ENCODE data around the gene CD84. TPM values are rescaled to one million over a fixed set of nuclear protein-coding genes. Genes with fewer than 3 reads are reported as not detected.

Gene CD84
- total and polyA plus RNA-seq, 8 donors: 0.16 to 13.2 (median 3.1) TPM

DNA sequence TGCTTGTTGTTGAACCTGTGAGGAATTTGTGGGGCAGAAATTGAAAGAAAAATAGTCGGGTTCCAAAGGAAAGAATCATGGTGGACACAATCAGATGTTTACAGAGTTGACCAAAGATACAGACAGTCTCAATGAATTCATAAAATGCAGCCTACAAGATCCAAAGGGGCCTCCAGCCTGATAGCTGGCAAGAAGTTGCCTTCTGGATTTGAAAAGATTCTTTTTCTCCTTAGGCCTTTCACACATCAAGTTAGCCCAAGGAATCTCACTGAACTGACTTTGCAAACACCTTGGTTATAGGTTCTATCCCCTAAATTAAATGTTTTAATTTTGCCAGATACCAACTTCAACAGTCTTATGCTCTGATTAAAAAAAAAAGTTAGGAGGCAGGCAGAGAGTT lies 46.0 kb upstream of the CD84 start:
- Histone ChIP-seq H3K27ac (no peak overlapping the region), H3K36me3 (no peaks in the 10 kb centered on the region), H3K9me3 (no peaks in the 10 kb centered on the region), H3K4me3 (no peak overlapping the region), H3K4me1 (no peaks in the 10 kb centered on the region), H3K27me3 (no peaks in the 10 kb centered on the region)
- TF ChIP-seq, protein P1, sequence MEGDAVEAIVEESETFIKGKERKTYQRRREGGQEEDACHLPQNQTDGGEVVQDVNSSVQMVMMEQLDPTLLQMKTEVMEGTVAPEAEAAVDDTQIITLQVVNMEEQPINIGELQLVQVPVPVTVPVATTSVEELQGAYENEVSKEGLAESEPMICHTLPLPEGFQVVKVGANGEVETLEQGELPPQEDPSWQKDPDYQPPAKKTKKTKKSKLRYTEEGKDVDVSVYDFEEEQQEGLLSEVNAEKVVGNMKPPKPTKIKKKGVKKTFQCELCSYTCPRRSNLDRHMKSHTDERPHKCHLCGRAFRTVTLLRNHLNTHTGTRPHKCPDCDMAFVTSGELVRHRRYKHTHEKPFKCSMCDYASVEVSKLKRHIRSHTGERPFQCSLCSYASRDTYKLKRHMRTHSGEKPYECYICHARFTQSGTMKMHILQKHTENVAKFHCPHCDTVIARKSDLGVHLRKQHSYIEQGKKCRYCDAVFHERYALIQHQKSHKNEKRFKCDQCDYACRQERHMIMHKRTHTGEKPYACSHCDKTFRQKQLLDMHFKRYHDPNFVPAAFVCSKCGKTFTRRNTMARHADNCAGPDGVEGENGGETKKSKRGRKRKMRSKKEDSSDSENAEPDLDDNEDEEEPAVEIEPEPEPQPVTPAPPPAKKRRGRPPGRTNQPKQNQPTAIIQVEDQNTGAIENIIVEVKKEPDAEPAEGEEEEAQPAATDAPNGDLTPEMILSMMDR (IDR thresholded peaks at IDR 0.05): no peak
- intact Hi-C loops (cut with DNase I): no loop called here
- ATAC-seq (no peak), FAIRE-seq (no peak), DNase-seq (no peak)
- whole genome bisulfite sequencing, 2 donors: 54 to 68% methylated on average over 1 of the region's 1 CpG

DNA sequence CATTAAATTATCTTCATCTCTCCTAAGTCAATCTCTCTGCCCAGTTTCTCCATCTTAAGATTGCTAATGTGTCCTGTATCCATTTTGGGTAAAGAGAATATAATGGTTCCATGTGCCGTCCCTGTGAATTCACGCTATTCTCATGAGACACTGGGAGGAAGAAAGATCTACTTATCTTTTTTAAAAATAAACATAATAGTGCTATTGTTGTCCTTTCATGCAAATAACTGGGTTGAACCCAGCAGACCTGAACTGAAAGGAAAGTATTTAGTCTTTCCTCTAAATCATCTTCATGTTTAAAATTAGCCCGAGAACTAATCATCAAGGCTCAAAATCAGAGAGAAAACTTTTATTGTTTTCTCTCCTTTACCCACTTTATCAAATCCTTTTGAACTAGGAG lies 45.2 kb upstream of the CD84 start:
- Histone ChIP-seq H3K27me3 (no peaks in the 10 kb centered on the region), H3K9me3 (no peaks in the 10 kb centered on the region), H3K36me3 (no peaks in the 10 kb centered on the region), H3K4me3 (no peak overlapping the region), H3K4me1 (no peaks in the 10 kb centered on the region), H3K27ac (no peak overlapping the region)
- 67 to 76% methylated on average over 3 of the region's 3 CpGs for WGBS, 2 donors
- no peak for ATAC-seq
- intact Hi-C loops (cut with DNase I): no loop called here
- FAIRE-seq: no peak
- TF ChIP-seq, protein P1 (IDR thresholded peaks at IDR 0.05): no peak
- no peak for DNase-seq

DNA sequence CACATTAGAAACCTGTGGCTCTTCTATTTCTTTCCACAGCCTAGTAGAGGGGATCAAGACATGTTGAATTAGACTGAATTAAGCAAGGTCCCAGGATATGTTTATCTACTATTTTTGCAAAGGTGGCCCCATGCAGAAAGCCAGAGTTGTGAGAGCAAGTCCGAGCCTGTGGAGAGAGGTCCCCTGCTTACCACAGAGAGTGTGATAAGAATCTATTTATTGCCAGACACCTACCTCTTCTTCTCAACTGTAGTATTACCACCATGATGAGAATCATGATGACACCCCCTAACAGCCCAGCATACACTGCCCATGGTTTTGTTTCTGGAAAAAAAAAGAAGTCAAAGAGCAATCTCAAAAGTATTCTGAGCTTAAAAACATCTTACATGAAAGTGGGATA lies 44.6 kb upstream of the CD84 start:
- intact Hi-C loops (cut with DNase I): no loop called here
- Histone ChIP-seq H3K9me3 (no peaks in the 10 kb centered on the region), H3K4me1 (no peaks in the 10 kb centered on the region), H3K27ac (no peak overlapping the region), H3K36me3 (no peaks in the 10 kb centered on the region), H3K4me3 (no peak overlapping the region), H3K27me3 (no peaks in the 10 kb centered on the region)
- 49 to 72% methylated on average over 1 of the region's 1 CpG for WGBS, 2 donors
- no peak for ATAC-seq
- TF ChIP-seq, protein P1 (IDR thresholded peaks at IDR 0.05): no peak
- no peak for DNase-seq
- FAIRE-seq: no peak

- ATAC-seq (no peak), DNase-seq (no peak), FAIRE-seq (no peak)
- intact Hi-C loops (cut with DNase I): no loop called here
- Histone ChIP-seq H3K27ac (no peak overlapping the region), H3K36me3 (no peaks in the 10 kb centered on the region), H3K4me1 (no peaks in the 10 kb centered on the region), H3K4me3 (no peak overlapping the region), H3K27me3 (no peaks in the 10 kb centered on the region), H3K9me3 (no peaks in the 10 kb centered on the region)
- 83 to 87% methylated on average over 3 of the region's 3 CpGs for WGBS, 2 donors
- TF ChIP-seq, protein P1 (IDR thresholded peaks at IDR 0.05): no peak
These were observed 43.9 kb upstream of the CD84 start for GRCh38 chr1:160623227-160623633.

DNA sequence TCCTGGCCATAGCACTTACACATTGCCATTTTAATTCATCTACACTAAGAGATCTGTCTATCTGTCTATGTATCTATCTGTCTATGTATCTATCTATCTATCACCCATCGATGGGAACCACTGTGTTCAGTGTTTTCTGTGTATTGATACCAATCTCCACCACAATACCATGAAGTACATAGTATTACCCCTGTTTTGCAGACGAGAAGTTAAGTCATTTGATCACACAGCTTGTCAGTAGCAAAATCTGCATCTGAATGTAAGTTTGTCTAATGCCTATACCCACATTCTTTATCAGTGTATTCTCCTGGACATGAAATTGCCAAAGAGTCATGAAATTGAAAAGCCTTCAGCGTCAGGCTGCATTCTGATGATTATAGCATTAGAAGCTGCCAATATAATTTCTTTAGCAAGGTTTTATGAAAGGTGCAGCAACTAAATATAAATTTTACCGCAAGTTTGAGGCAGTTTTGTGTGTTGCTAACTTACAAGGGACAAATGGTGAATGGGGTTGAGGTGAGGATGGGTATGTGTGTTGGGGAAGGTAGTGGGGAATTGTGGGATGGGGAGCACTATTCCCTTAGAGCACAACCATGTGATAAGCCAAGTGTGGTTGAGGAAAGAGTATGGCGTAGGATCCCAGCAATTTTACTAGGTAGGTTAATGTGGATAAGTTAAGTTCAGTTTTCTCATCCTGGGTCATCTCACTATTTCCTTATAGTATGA lies 43.4 kb upstream of the CD84 start:
- TF ChIP-seq, protein P1 (IDR thresholded peaks at IDR 0.05): no peak
- 75 to 86% methylated on average over 5 of the region's 5 CpGs for WGBS, 2 donors
- intact Hi-C loops (cut with DNase I): no loop called here
- DNase-seq: no peak
- Histone ChIP-seq H3K9me3 (no peaks in the 10 kb centered on the region), H3K27ac (no peak overlapping the region), H3K27me3 (no peaks in the 10 kb centered on the region), H3K36me3 (no peaks in the 10 kb centered on the region), H3K4me1 (no peaks in the 10 kb centered on the region), H3K4me3 (no peak overlapping the region)
- no peak for ATAC-seq
- no peak for FAIRE-seq
